ENCODE measurements around the gene NSUN2.

DNA sequence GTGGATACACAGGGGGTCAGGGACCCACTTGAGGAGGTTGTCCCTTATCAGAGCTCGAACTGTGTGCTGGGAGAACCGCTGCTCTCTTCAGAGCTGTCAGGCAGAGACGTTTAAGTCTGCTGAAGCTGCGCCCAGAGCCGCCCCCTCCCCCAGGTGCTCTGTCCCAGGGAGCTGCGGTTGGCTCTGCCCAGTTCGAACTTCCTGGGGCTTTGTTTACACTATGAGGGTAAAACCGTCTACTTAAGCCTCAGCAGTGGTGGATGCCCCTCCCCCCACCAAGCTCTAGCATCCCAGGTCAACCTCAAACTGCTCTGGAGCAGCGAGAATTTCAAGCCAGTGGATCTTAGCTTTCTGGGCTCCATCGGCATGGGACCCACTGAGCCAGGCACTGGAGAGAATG, 16.3 kb upstream of the NSUN2 start:
- TF ChIP-seq, protein P1, sequence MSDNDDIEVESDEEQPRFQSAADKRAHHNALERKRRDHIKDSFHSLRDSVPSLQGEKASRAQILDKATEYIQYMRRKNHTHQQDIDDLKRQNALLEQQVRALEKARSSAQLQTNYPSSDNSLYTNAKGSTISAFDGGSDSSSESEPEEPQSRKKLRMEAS (IDR thresholded peaks at IDR 0.05; ENCODE audit: insufficient read depth, insufficient read length) = no peak
- no peak for TF ChIP-seq POLR2AphosphoS5 (IDR thresholded peaks at IDR 0.05; ENCODE audit: insufficient read depth, low read depth, low read length)
- TF ChIP-seq, protein P2, sequence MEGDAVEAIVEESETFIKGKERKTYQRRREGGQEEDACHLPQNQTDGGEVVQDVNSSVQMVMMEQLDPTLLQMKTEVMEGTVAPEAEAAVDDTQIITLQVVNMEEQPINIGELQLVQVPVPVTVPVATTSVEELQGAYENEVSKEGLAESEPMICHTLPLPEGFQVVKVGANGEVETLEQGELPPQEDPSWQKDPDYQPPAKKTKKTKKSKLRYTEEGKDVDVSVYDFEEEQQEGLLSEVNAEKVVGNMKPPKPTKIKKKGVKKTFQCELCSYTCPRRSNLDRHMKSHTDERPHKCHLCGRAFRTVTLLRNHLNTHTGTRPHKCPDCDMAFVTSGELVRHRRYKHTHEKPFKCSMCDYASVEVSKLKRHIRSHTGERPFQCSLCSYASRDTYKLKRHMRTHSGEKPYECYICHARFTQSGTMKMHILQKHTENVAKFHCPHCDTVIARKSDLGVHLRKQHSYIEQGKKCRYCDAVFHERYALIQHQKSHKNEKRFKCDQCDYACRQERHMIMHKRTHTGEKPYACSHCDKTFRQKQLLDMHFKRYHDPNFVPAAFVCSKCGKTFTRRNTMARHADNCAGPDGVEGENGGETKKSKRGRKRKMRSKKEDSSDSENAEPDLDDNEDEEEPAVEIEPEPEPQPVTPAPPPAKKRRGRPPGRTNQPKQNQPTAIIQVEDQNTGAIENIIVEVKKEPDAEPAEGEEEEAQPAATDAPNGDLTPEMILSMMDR (IDR thresholded peaks at IDR 0.05; ENCODE audit: extremely low read depth in 1 of 2, insufficient read depth in 1 of 2, low read depth in 1 of 2, low read length in 2 of 2) = no peak
- no peak for TF ChIP-seq MYC (IDR thresholded peaks at IDR 0.05; ENCODE audit: low read depth, low read length)
- no peak for TF ChIP-seq FOS (IDR thresholded peaks at IDR 0.05; ENCODE audit: borderline replicate concordance, insufficient read depth, low read length)
- TF ChIP-seq EZH2 (IDR thresholded peaks at IDR 0.05; ENCODE audit: borderline replicate concordance, low read depth, low read length, severe bottlenecking) = no peak
- no peak for TF ChIP-seq POLR2A (IDR thresholded peaks at IDR 0.05; ENCODE audit: low read depth, low read length)
- TF ChIP-seq GATA2 (IDR thresholded peaks at IDR 0.05; ENCODE audit: insufficient read depth, insufficient read length, low read depth, low read length) = no peak
